ENCODE results near the gene KREMEN1.
"Not testable (repeated sequence)": the region's sequence is repeated elsewhere in the genome, so short reads cannot be mapped to it uniquely, and the experiment has no call there.

Gene KREMEN1

GRCh38 chr22:29072979-29073617, at the start of gene KREMEN1:
KREMEN1 (plus strand) TSS chr22:29073035; CDS start chr22:29073131, 96 bp downstream.
- DNase-seq, result no peak

- no peak for DNase-seq
Observed at GRCh38 chr22:29023172-29023796, 49.6 kb upstream of the KREMEN1 start.

GRCh38 chr22:29026579-29026978, 46.3 kb upstream of the KREMEN1 start:
- no peak for DNase-seq

- DNase-seq, result no peak
Observed at GRCh38 chr22:29028468-29028867, 44.4 kb upstream of the KREMEN1 start.

GRCh38 chr22:29029202-29030000, 43.4 kb upstream of the KREMEN1 start:
- DNase-seq, result no peak

GRCh38 chr22:29030016-29030617, 42.7 kb upstream of the KREMEN1 start:
- DNase-seq, result no peak

- peak; percentile 73 for DNase-seq
Observed at GRCh38 chr22:29030618-29031226, 42.1 kb upstream of the KREMEN1 start.

GRCh38 chr22:29031227-29032011, 41.4 kb upstream of the KREMEN1 start:
- peak; percentile 10 for DNase-seq

GRCh38 chr22:29032014-29032475, 40.8 kb upstream of the KREMEN1 start:
- no peak for DNase-seq

GRCh38 chr22:29032584-29032983, 40.3 kb upstream of the KREMEN1 start:
- no peak for DNase-seq

- peak; percentile 63 for DNase-seq
Observed at GRCh38 chr22:29037340-29037932, 35.4 kb upstream of the KREMEN1 start.

GRCh38 chr22:29039148-29039547, 33.7 kb upstream of the KREMEN1 start:
- no peak for DNase-seq

GRCh38 chr22:29039684-29040083, 33.2 kb upstream of the KREMEN1 start:
- not testable (repeated sequence) for DNase-seq

GRCh38 chr22:29040385-29041275, 32.2 kb upstream of the KREMEN1 start:
- DNase-seq, result peak; percentile 77

- no peak for DNase-seq
Observed at GRCh38 chr22:29041408-29041807, 31.4 kb upstream of the KREMEN1 start.

- DNase-seq, result no peak
Observed at GRCh38 chr22:29043906-29044575, 28.8 kb upstream of the KREMEN1 start.

GRCh38 chr22:29044657-29045176, 28.1 kb upstream of the KREMEN1 start:
- no peak for DNase-seq

GRCh38 chr22:29048822-29049654, 23.8 kb upstream of the KREMEN1 start:
- no peak for DNase-seq

Measured in NCI-H1092 treated with DMSO at 0.1 percent for 48 hours (cell line).